GM19372 (cell line): ENCODE data around the gene DCLK1.

ENCODE experiments used
- ATAC-seq: cut with Tn5 transposase; IDR thresholded peaks from one replicate; pipeline ENCODE4 v1.9.1; 2021; ENCODE audit warnings: mild to moderate bottlenecking, low read depth, moderate library complexity; ENCODE audit not compliant: unreplicated experiment

DCLK1 gene

GRCh38 chr13:35769812-35770211, 361.4 kb downstream of the DCLK1 start:
- ATAC-seq = no peak

GRCh38 chr13:35768551-35768950, 362.6 kb downstream of the DCLK1 start:
- no peak for ATAC-seq

- no peak for ATAC-seq
These were observed 363.1 kb downstream of the DCLK1 start for GRCh38 chr13:35768073-35768472.

GRCh38 chr13:35767256-35767976, 363.8 kb downstream of the DCLK1 start:
- no peak for ATAC-seq

- no peak for ATAC-seq
These were observed 364.5 kb downstream of the DCLK1 start for GRCh38 chr13:35766663-35767062.

- ATAC-seq = no peak
These were observed 365.2 kb downstream of the DCLK1 start for GRCh38 chr13:35765941-35766340.

GRCh38 chr13:35765366-35765765, 365.8 kb downstream of the DCLK1 start:
- ATAC-seq = no peak

GRCh38 chr13:35764326-35765015, 366.7 kb downstream of the DCLK1 start:
- no peak for ATAC-seq

- ATAC-seq = no peak
These were observed 367.4 kb downstream of the DCLK1 start for GRCh38 chr13:35763782-35764123.

GRCh38 chr13:35763060-35763781, 368.0 kb downstream of the DCLK1 start:
- ATAC-seq = no peak

GRCh38 chr13:35761440-35762252, 369.5 kb downstream of the DCLK1 start:
- no peak for ATAC-seq

GRCh38 chr13:35760735-35761281, 370.4 kb downstream of the DCLK1 start:
- ATAC-seq = no peak

GRCh38 chr13:35747594-35747993, 383.6 kb downstream of the DCLK1 start:
- ATAC-seq = no peak

- no peak for ATAC-seq
These were observed 386.5 kb downstream of the DCLK1 start for GRCh38 chr13:35744566-35745178.

- no peak for ATAC-seq
These were observed 387.0 kb downstream of the DCLK1 start for GRCh38 chr13:35744144-35744543.

- no peak for ATAC-seq
These were observed 388.0 kb downstream of the DCLK1 start for GRCh38 chr13:35743165-35743564.

- no peak for ATAC-seq
These were observed 389.5 kb downstream of the DCLK1 start for GRCh38 chr13:35741657-35742056.

- no peak for ATAC-seq
These were observed 394.3 kb downstream of the DCLK1 start for GRCh38 chr13:35736876-35737275.

- ATAC-seq = no peak
These were observed 397.4 kb downstream of the DCLK1 start for GRCh38 chr13:35733827-35734226.

- ATAC-seq = no peak
These were observed 398.6 kb downstream of the DCLK1 start for GRCh38 chr13:35732565-35732964.
